Left colon (tissue), 2 donors: ENCODE measurements around the gene NGLY1. TPM values are rescaled to one million over a fixed set of nuclear protein-coding genes. Genes with fewer than 3 reads are reported as not detected.

Source experiments
- ATAC-seq: fragments of 200-7000 bp; cut with Tn5 transposase; one replicate; pipeline ENCODE4 v1.9.1; 2020; ENCODE audit warnings: mild to moderate bottlenecking, moderate library complexity
- DNase-seq, 2 donors: peaks; one replicate each; pipeline ENCODE4 v3.0.0-alpha.2; 2020
- intact Hi-C, 2 donors: fragments of 100-400 bp; cut with DNase I in 1 of 2; cut with micrococcal nuclease in 1 of 2; formaldehyde crosslinking; loops; one replicate each; pipeline versions ENCODE4 v1.11.2 to v1.14.0; 2022; cut with DNase I, micrococcal nuclease
- total RNA-seq, 2 donors: library from RNA; stranded (reverse); fragmentation: NEBNext Ultra II Directional; extraction: Animal tissue kit (Norgen Biotek cat#: 25700); gene quantifications; one replicate each; pipeline ENCODE4 v1.2.1, GENCODE V29; 2021
- donor health status: DM: no; HTN: no; CAD: no.
- donor health status: DM: yes; HTN: yes; CAD: no.

NGLY1 gene
- total RNA-seq, 2 donors from 2014 or later: 42.2 to 45.0 TPM

- no peak for DNase-seq
- intact Hi-C loops: no loop called here
- ATAC-seq: no peak
Observed at GRCh38 chr3:25679166-25679565, 104.1 kb downstream of the NGLY1 start.

- intact Hi-C loops: no loop called here
- DNase-seq: no peak
- ATAC-seq: no peak
Observed at GRCh38 chr3:25678581-25678980, 104.7 kb downstream of the NGLY1 start.

- peak; percentile 36 for ATAC-seq
- no peak for DNase-seq
- intact Hi-C loops: no loop called here
Observed at GRCh38 chr3:25677121-25677520, 106.1 kb downstream of the NGLY1 start.

GRCh38 chr3:25674670-25675069 lies 108.6 kb downstream of the NGLY1 start:
- no peak for ATAC-seq
- no peak for DNase-seq
- intact Hi-C loops: no loop called here

- intact Hi-C loops: no loop called here
- ATAC-seq (no peak), DNase-seq (no peak)
Observed at GRCh38 chr3:25673738-25674298, 109.4 kb downstream of the NGLY1 start.

Other genes with a start within 250 kb of the NGLY1 start
- gene TOP2B, start 118.5 kb downstream of the NGLY1 start, total RNA-seq: 10 to 100 TPM; 78.1 to 84.1 TPM
- gene OXSM, start 6.6 kb upstream of the NGLY1 start, total RNA-seq: 10 to 100 TPM; 14.4 to 16.1 TPM